Upper lobe of left lung (tissue), 4 donors: ENCODE data around the gene LAX1.

ENCODE experiments used
- CTCF ChIP-seq, 6 experiments: fragments of 450-650 bp in 4 of 6; fragments of 200-600 bp in 2 of 6; sonication (generic) in 2 of 6; IDR thresholded peaks; one replicate each; pipeline ENCODE4 v1.5.1; 2016 to 2019; ENCODE audit warnings: antibody characterized with exemption in 6 of 6
- EP300 ChIP-seq, 4 donors: sonication (generic); formaldehyde crosslinking; IDR thresholded peaks; one replicate each; pipeline ENCODE4 v1.5.1; 2017; ENCODE audit warnings: antibody characterized with exemption in 4 of 4, control low read depth in 2 of 4
- POLR2AphosphoS5 ChIP-seq, 2 donors: sonication (generic); formaldehyde crosslinking; IDR thresholded peaks; one replicate each; pipeline ENCODE4 v1.5.1; 2017; ENCODE audit warnings: antibody characterized with exemption in 2 of 2

GRCh38 chr1:203764105-203765028, 616 bp upstream of the LAX1 start:
- TF ChIP-seq CTCF (IDR thresholded peaks at IDR 0.05) (no peak), EP300 (IDR thresholded peaks at IDR 0.05) (no peak), POLR2AphosphoS5 (IDR thresholded peaks at IDR 0.05) (no peak)
